ENCODE measurements around the gene FBXO24.

The FBXO24 gene

GRCh38 chr7:100620239-100620638 is 34.1 kb downstream of the FBXO24 start:
- DNase-seq: no peak

- no peak for DNase-seq
Observed at GRCh38 chr7:100620804-100621203, 34.7 kb downstream of the FBXO24 start.

- DNase-seq: no peak
Observed at GRCh38 chr7:100621554-100621953, 35.4 kb downstream of the FBXO24 start.

GRCh38 chr7:100623951-100624824 is 38.1 kb downstream of the FBXO24 start:
- DNase-seq: no peak

GRCh38 chr7:100626055-100626454 is 39.9 kb downstream of the FBXO24 start:
- DNase-seq: no peak

GRCh38 chr7:100626530-100627237 is 40.6 kb downstream of the FBXO24 start:
- peak in 42 of 51 donors; percentile 2 to 74 (median 47) for DNase-seq

GRCh38 chr7:100627238-100627549 is 41.1 kb downstream of the FBXO24 start:
- no peak for DNase-seq

- DNase-seq: no peak
Observed at GRCh38 chr7:100629117-100629716, 43.1 kb downstream of the FBXO24 start.

GRCh38 chr7:100630066-100630465 is 43.9 kb downstream of the FBXO24 start:
- DNase-seq: no peak

- DNase-seq: peak in 15 of 51 donors; percentile 1 to 33 (median 14)
Observed at GRCh38 chr7:100632951-100633717, 47.0 kb downstream of the FBXO24 start.

GRCh38 chr7:100639995-100640516 is 53.9 kb downstream of the FBXO24 start:
- no peak for DNase-seq

GRCh38 chr7:100640517-100641440 is 54.7 kb downstream of the FBXO24 start:
- DNase-seq: no peak

GRCh38 chr7:100641463-100641859 is 55.3 kb downstream of the FBXO24 start, which contains the start of gene TFR2:
Gene TFR2, minus strand, starts transcription at chr7:100641552. Its CDS starts 43 bp downstream, at chr7:100641509.
- DNase-seq: no peak

- DNase-seq: no peak
Observed at GRCh38 chr7:100641860-100642533, 55.9 kb downstream of the FBXO24 start.

GRCh38 chr7:100642534-100642907 is 56.4 kb downstream of the FBXO24 start:
- DNase-seq: no peak

- no peak for DNase-seq
Observed at GRCh38 chr7:100649826-100650565, 63.9 kb downstream of the FBXO24 start.
